Fibroblast of skin of left biceps (primary cell): Measurements from ENCODE around the gene MEST.
"Not testable (repeated sequence)": the region's sequence is repeated elsewhere in the genome, so short reads cannot be mapped to it uniquely, and the experiment has no call there.

Experiments used
- DNase-seq, 2 experiments: peaks; one replicate each; pipeline ENCODE4 v3.0.0-alpha.2; 2013; ENCODE audit warnings: low read depth in 2 of 2

Gene MEST, protein sequence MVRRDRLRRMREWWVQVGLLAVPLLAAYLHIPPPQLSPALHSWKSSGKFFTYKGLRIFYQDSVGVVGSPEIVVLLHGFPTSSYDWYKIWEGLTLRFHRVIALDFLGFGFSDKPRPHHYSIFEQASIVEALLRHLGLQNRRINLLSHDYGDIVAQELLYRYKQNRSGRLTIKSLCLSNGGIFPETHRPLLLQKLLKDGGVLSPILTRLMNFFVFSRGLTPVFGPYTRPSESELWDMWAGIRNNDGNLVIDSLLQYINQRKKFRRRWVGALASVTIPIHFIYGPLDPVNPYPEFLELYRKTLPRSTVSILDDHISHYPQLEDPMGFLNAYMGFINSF

DNA sequence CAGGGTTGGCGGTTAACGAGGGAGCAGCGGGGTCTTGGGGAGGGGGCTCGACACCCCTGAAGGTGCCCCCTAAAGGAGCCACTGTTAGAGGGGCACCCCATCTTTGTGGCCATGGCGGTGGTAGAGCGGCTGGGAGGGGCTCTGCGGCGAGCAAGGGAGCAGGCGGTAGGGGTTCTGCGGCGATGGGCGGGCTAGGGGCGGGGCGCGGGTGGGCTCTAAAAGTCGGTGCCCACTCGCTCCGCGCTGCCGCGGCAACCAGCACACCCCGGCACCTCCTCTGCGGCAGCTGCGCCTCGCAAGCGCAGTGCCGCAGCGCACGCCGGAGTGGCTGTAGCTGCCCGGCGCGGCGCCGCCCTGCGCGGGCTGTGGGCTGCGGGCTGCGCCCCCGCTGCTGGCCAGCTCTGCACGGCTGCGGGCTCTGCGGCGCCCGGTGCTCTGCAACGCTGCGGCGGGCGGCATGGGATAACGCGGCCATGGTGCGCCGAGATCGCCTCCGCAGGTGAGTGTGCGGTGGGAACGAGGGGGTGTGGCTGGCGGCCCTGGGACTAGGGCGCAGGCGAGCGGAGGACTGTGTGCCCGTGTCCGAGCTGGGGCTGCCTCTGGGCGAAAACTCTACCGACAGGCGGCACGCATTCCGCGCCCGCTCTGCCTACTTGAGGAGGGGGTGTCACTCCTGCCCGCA, at the start of gene MEST:
TSS of gene MEST (plus strand) at position 245 of the 682 bp plus-strand sequence. CDS start at position 474, 229 bp downstream.
- DNase-seq, result no peak

DNA sequence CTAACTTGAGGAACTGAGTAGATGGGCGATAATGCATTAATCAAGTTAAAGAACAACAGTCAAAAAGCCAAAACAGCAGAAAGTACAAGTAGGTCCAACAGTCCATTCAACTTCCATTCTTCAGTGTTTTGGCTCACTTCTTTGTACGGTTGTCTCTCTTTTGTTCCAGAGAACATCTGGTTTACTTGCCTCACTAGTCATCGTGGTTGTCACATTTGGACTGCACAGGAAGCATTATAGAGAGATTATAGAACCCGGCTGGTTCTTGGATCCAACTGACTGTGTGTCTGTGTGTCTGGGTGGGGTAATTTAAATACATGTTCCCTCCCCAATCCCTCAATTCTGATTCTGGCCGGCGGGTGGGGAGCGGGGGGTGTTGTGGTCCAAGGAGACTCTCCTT, 49.3 kb upstream of the MEST start:
- no peak for DNase-seq

DNA sequence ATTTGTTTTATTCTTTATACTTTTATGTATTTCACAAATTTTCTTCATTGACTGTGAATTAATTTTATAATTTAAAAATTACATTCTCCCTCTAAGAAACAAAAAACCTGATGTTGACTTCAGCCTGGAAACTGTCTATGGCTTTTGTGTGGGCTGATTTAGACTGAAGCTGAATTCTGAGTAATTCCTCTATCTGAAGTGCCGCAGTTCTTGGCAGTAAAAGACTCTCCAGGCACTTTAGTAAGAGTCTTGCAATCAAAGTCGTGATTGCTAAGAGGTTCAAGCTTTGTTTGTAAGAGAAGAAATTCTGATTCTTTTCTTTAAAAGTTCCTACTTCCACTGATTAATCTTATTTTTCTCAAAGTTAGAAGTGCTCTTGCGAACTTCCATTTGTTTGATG, 47.7 kb upstream of the MEST start:
- peak in 1 of 2 experiments; percentile 20 for DNase-seq

DNA sequence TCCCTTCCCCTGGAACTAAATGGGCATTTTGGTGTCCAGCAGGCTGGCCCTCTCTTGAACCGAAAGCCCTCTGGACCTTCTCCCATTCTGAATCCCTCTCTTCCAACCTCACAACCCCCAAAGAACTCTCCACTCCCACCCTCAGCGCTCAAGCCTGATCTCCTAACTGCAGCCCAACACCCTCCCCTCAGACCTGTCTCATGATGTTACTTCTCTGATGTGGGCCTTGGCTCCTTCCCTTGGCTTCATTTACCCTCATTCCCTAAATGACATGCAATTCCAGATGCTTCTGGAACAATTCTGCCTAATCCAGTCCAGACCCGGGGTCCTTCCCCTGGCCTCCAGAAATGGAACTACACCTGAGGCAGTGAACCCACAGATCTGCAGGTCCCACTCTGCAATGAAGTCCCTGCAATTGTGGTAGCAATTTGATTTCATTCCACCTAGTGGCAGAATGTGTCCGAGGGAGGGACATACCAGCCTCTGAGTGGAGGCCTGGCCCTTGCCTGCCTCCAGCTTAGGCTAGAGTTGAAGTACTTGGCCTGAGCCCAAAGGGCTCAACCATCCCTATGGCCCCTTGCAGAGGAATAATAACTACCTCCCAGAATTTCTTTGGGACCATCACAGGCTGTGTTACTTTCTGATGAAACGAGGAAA, 47.0 kb upstream of the MEST start:
- DNase-seq, result no peak

DNA sequence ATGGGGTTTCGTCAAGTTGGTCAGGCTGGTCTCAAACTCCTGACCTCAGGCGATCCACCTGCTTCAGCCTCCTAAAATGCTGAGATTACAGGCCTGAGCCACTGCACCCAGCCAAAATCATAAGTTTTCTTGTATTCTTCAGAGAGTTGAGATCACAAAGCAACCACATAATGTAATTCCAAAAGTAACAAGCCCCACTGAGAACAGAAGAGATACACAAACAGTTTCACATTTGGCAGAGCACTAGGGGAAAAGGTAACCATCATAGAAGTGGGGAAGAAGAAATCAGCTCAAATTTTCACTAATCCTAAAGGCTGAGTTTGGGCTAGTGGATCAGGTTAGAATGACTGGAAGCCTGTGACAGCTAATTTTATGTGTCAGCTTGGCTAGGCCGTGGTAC, 45.6 kb upstream of the MEST start:
- DNase-seq, result no peak

DNA sequence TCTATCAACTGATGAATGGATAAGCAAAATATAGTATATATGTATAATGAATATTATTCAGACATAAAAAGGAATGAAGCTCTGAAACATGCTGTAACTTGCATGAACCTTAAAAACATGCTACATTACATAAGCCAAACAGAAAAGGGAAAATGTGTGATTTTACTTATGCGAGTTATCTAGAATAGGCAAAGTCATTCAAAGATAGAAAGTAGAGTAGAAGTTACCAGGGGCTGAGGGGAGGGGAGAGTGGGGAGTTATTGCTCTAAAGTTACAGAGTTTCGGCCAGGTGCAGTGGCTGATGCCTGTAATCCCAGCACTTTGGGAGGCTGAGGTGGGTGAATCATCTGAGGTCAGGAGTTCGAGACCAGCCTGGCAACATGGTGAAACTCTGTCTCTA, 40.5 kb upstream of the MEST start:
- not testable (repeated sequence) for DNase-seq

DNA sequence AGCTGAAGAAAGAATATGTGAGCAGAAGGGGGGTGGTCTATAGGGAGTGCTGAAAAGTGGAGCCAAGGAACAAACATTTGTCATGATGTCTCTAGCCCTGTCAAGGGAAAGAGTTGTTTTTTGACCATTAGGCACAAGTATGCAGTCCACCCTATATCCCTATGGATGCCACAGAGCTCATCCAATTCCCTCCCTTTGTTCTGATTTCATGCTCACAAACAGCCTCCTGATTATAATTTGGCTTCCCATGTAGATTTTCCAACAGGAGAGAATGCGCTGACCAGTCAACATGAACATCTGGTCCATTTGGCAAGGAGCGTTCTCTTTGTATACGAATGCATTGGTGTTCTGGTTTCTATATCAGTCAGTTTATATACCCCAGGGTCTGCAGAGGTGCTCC, 38.9 kb upstream of the MEST start:
- DNase-seq, result no peak

DNA sequence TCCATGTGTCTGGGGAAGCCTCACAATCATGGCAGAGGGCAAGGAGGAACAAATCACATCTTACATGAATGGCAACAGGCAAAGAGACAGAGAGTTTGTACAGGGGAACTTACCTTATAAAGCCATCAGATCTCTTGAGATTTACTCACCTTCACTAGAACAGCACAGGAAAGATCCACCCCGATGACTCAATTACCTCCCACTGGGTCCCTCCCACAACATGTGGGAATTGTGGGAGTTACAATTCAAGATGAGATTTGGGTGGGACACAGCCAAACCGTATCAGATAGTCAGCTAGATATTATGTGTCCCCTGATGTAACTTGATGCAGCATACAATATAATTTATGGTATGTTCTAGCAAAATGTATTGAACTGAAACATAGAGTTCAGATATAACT, 36.9 kb upstream of the MEST start:
- no peak for DNase-seq

DNA sequence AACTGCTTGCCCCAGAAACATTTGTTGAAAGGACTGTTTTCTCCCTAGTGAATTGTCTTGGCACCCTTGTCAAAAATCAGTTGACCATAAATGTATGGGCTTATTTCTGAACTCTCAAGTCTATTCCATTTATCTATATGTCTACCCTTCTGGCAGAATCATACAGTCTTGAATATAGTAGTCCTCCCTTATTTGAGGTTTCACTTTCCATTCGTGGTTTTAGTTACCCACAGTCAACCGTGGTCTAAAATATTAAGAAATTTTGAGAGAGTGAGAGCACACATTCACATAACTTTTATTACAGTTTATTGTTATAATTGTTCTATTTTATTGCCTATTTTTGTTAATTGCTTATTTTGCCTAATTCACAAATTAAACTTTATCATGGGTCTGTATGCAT, 33.6 kb upstream of the MEST start:
- no peak for DNase-seq

DNA sequence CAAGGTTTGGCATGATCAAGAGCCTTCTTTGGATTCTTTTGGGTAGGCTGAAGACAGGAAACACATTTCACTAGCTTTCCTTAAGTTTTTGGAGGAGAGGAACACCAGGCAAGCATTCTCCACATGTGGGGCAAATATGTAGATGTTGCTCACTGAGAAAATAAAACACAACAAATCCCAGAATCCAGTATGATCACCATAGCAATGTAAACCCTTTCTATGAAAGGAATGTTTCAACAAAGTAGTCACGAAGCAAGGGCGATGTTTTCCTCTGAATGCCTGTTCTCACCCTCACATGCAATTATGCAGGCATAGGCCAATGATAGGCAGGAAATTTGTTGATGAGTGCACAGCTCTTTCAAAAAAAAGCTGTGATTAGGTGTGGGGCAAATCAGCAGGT, 30.6 kb upstream of the MEST start:
- peak; percentile 9 to 17 for DNase-seq

DNA sequence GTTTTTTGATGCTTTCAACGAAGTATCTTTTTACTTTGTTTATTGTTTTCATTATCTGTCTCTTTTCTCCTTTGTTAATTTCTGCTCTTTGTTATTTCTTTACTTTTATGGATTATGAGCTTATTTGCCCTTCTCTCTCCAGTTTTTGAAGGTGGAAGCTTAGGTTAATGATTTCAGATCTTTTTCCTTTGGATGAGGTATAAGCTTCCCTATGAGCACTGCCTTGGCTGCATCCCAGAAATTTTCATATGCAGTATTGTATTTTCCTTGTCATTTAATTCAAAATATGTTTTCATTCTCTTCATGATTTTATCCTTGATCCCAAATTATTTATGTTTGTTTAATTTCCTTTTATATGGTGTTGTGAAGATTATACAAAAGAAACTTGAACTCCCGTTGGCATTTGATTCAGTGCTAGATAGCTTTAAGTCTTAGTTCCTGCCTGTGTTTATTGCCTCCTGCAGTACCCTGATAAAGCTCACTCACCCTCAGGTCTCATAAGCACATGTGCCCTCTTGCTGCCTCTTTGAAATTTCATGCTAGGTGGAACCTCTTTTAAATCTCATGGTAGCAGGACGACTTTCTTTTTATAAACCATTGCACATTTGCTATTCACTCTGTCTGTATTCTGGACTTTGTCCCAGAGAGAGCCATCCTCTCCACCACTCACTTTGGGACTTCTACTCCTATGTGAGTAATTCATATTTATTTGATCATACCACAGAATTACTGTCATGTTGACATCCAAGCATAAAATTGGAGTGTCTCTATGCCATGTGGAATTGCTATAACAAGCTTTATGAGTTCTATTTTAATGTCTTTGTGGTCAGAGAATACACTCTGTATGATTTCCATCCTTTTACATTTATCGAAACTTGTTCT, 28.1 kb upstream of the MEST start:
- no peak for DNase-seq

DNA sequence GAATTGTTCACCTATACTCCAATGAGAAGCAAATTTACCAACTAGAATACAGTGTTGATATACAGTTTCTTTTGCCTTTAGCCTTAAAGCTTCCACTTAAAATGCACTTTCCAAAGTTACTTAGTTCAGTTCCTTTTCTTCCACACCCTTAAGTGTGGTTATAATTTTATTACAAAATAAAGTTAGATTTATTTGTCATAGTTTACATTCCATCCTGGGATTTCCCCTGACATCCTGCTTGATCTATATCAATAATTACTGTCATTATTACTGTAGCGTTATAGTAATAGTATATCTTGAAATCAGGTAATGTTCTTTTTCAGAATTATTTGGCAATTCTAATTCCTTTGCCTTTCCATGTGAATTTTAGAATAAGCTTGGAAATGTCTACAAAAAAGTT, 23.3 kb upstream of the MEST start:
- DNase-seq, result no peak

DNA sequence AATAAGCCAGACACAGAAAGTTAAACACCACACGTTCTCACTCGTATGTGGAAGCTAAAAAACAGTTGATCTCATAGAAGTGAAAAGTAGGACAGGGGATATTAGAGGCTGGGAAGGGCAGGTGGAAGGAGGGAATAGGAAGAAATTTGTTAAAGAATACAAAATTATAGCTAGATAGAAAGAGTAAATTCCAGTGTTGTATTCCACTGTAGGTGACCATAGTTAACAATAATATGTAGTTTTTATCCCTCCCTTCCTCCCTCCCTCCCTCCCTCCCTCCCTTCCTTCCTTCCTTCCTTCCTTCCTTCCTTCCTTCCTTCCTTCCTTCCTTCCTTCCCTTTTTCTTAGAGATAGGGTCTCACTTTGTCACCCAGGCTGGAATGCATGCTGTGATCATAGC, 19.9 kb upstream of the MEST start:
- no peak for DNase-seq

DNA sequence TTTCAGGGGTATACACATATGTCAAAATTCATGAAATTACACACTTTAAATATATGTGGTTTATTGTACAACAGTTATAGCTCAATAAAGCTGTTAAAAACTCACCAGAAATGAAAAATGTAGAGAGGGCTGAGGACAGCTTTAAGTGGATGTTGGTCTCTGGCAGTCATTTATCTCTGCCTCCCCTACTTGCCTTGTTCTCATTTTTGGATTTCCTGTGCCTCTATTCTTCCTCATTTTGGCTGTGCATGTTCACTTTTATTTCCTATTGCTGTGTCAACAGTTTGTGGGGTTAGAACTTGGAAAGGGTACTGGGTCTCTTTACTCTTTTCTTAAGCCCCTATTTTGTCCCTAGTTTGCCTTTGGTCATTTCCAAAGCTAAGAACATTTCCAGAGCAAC, 18.6 kb upstream of the MEST start:
- no peak for DNase-seq

DNA sequence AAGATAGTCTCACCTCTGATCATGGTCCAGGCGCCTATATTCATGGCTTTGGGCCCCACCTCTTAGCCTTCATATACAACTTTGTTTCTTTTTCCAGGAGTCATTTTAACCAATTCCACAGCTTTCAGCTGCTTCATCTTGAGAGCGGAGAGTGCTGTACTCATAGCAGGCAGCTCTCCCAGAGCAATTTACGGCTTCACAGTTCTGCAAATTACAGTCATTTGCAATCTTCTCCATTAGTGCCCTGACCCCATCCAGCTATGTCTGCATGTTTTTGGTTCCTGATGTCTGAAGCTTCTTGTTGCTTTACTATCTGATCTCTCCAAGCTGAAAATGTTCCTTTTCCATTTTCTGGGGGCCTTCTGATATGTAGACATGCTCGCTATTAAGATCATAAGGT, 18.0 kb upstream of the MEST start:
- no peak for DNase-seq

DNA sequence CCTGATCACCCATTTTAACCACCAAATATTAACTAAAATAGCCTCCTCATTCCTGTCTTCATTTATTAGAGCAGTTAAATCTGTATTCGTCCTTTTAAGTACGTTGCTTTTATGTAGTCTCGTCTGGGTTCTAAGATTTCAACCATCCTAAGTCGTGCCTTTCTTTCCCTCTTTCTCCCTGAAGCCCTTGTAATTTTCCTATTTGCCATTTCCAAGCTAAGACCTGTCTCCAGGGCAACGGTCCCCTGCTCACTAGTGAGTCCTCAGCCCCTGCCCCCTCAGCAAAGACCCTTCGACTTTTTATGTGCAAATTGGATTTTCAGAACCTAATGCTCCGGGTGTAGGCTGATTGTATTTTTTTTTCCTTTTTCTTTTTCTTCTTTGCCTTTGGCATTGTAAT, 16.1 kb upstream of the MEST start:
- DNase-seq, result no peak

DNA sequence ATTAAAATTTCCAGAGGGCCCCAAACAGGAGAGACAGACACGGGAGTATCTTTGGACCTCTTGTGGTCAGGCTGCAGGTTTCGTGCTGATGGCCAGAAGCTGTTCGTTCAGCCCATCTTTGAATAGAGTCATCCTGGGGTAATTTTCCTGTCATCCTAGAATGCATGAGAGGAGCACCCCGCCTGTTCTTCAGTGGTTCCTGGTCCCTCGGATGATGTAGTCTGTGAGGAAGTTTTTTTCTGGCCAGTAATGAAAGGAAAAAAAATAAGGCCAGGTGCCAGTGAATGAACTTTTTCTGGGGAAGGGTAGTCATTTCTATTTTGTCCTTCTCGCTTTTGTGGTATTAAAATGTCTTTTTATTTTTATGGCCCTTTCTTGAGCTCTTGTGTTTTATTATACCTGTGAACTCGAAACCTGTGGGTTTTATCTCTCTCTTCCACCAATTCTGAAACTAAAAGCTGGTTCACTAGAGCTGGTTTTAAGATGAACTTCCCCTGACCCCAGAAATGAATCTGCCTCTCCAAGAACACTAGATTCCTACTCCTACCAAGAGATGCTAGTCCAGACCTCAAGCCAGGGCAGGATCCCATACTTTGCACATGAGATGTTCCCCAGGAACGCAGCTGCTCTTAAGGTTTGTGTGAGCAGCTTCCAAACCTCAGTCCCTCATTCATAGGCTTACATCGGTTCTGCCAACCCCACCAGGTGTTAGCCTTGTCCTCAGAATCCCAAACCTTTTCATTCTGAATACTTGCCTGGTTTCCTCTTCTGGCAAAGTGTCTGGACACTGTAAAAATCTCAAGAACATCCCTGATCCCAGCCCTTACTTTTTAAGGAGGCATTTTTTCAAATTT, 15.4 kb upstream of the MEST start:
- no peak for DNase-seq

DNA sequence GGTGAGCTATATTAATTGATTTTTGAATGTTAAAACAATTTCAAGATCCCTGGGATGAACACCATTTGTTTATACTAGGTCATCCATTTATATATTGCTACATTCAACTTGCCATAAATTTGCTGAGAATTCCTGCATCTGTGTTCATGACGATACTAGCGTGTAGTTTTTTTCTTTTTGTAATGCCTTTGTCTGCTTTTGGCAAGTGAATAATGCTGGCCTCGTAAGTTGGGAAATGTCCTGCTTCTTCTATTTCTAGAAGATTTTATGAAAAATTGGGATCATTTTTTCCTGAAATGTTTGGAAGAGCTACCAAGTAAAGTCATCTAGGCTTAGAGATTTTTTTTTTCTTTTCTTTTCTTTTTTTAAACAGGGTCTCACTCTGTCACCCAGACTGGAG, 12.9 kb upstream of the MEST start:
- no peak for DNase-seq

DNA sequence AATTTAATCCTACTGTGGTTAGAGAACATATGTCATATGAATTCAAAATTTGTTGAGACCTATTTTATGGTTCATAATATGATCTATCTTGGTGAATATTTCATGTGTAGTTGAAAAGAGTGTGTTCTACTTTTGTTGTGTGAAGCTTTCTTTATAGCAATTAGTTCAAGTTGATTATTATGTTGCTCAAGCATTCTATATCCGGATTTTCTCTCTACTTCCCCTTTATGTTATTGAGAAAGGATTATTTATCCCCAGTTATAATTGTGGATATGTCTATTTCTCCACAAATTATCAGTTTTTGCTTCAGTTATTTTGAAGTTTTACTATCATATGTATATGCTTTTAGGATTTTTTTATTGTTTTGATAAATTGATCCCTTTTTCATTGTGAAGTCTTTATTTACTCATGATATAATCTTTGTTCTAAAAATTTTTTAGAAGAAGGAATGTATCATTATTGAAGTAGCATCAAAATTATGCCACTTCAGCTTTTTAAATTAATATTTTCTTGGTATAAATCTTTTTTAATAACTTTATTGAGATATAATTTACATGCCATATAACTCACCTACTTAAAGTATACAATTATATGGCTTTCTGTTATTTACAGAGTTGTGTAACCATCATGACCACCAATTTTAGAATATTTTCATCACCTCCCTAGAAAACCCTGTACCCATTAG, 12.0 kb upstream of the MEST start:
- DNase-seq, result no peak

DNA sequence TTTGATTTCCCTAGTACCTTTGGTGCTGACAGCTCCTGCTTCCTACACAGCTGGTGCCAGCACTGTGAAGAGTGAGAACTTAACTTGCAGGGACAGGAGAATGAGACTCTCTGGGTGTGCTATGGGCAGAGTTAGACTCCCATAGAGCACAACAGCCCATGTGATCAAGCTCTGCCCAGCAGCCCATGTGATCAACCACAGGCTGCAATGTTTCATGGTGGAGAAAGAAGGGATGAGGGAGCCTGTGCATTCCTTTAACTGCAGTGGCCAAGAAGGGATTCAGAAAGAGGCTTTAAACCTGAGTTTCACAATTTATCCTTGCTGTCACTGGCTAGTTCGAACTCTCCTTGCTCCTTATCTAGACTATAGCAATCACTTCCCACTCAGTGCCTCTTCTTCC, 10.0 kb upstream of the MEST start:
- no peak for DNase-seq

DNA sequence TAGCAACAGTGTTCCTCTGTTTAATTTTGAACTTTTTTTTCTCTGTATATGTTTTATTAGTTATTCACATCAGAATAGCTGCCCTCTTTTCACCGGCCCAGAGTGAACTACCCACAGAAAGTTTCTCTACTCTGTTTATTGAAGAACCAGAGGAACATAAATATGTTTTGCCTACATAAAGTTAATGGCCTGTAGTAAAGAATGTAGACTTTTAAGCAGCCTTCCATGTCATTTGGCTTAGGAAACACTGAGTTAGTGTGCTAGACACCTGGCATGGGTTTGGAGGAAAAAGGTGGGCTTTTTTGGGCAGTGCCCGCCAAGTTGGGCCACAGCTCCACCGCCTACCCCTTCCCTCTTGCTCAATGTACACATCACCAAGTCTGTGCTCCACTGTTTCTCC, 8.9 kb upstream of the MEST start:
- no peak for DNase-seq
